ENCODE measurements around the gene ABCC1.
A peak's percentile ranks its signal among the peaks of the same experiment; 100 is the strongest.
"Not testable (repeated sequence)": the region's sequence is repeated elsewhere in the genome, so short reads cannot be mapped to it uniquely, and the experiment has no call there.

Gene ABCC1

DNA sequence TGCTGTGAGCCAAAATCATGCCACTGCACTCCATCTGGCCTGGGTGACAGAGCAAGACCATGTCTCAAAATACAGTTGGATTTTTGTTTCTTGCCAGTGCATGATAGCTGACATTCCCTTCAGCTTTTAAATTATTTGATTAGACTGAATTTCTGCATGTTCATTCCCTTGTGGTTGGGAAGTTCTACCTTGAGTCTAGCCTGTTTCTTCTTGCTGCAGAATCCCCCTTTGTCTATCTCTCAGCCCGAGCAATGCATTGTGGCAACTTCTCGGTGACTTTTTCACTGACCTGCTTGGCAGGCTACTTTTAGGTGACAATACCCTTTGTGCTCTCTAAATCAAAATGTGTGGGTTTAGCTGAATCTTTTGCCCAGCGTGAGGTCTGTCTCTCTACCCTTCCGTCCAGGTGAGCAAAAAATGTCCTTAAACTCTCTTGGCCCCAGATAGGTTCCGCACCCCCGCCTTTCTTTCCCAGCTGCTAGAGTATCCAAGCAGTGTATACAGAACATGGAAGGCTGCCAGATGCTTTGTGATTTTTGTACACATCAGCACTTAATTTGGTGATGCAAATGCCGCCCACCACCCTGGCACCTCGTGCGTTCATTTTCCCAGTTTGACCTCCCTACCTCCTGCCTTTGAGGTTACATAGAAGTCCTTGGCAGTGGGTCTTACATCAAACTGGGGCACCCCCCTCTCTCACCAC is 143.7 kb downstream of the ABCC1 start:
- peak; percentile 10 for DNase-seq

DNA sequence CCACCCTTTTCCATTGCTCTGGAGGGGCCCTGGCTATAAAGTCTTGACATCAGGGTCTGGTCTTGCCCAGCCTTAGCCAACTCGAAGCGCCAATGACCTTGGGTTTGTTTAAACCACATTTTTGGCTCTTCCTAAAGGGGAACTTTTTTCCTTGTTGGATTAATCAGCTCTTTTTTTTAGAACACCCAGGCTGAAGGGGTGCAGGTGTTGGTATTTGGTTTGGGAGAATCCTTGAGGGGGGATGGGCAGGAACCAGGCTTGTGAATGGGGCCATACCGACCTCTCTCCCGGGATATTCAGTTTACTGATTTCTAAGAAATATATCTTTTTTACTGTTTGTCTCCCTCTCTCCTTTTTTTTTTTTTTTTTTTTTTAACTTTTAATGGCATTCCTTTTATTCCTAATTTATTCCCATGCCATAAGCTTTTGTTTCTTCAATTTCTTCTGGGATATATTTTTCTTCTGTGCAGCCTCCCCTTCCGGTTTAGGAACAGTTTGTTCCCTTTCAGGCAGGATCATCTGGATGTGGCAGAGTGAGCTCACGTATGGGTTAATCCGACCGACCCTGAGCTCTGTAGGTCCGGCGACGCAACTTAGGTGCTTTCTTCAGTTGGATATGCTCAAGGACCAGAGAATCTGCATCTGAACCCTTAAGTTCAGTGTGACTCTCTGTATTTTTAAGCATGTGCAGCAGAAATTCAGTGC is 144.4 kb downstream of the ABCC1 start:
- DNase-seq = no peak

DNA sequence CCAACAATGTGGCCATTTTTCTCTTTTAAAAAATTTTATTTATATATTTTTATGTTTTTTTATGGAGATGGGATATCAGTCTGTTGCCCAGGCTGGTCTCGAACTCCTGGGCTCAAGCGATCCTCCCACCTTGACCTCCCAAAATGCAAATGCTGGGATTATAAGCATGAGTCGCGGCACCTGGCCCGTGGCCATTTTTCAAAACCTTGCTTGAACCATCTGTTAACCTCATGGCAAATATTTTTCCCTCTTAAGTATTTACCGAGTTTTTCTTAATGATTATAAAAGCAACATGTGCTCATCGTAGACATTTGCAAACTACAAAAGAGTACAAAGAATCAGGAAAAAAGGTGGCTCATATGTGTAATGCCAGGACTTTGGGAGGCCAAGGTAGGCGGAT is 146.2 kb downstream of the ABCC1 start:
- DNase-seq = no peak

DNA sequence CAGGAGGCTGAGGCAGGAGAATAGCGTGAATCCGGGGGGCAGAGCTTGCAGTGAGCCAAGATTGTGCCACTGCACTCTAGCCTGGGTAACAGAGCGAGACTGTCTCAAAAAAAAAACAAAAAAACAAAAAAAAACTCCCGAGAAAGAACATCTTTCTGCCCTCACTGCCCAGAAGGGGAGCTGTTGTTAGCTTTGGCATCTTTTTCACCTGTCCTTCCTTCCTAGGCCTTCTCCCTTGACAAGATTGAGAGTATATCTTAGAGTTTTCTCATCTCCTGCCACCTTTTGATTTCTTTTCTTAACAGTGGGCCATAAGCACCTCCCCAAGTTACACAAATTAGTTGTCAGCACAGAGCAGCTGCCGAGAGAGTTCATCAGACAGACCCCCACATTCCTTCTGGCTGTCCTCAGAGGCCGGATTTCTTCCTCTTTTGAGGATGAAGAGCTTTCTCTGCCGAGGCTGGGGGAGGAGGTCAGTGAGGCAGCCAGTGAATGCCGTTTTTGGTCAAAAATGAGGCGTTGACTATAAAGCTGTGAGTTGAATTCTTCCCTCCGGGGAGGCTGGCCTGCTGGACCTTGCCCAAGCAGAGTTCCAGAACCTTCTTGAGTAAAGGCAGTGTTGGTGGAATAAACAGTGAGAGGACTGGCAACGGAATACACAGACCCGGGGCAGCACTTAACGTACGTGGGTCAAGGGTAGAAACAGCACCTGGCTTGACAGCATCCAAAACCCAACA is 146.9 kb downstream of the ABCC1 start:
- DNase-seq = no peak

DNA sequence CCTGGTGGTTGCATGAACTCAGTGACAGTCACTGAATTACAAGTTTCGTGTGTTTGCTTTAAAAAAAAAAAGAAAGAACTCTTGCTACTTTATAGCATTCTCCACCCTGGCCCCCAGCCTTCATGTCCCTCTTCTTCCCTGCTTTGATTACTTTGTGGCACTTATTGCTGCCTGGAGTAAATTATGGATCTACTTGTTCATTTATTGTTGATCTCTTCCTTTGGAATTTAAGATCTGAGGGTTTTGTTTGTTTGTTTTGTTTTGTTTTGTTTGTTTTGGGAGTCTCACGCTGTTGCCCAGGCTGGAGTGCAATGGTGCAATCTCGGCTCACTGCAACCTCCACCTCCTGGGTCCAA is 147.4 kb downstream of the ABCC1 start:
- no peak for DNase-seq

DNA sequence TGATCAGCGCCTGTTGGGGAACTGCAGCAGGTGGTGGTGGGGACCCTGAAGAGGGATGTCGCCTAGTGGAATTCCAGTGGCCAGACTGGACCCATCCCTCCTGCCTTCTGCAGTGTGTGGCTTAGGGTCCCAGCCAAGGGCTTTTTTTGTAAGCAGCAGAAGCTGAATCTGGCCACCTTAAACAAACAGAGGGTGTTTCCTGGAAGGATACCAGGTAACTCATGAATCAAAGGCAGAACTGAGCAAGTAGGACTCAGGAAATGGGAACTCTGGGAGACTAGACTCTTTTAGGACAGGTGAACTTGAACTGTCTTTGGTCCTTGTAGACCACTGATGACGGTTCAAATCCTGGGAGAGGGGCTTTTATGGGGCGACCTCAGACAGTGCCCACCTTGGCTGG is 149.9 kb downstream of the ABCC1 start:
- no peak for DNase-seq

DNA sequence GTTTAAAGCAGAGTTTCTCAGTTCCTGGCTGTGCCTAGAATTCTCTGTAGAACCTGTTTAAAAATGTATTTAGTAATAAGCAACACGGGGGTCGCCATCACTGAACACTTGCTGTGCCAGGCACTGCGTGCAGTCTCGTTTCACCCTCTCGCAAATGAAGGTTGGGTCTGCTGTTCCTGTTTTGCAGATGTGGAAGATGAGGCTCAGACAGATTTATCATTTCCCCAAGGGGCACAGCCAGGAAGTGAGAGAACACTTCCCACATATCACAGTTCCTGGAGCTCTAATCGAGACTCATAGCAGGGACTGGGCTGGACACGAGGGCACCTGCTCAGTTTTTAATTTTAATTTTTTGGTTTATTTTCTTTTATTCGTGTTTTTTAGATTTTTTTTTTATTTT is 151.2 kb downstream of the ABCC1 start:
- DNase-seq = no peak

DNA sequence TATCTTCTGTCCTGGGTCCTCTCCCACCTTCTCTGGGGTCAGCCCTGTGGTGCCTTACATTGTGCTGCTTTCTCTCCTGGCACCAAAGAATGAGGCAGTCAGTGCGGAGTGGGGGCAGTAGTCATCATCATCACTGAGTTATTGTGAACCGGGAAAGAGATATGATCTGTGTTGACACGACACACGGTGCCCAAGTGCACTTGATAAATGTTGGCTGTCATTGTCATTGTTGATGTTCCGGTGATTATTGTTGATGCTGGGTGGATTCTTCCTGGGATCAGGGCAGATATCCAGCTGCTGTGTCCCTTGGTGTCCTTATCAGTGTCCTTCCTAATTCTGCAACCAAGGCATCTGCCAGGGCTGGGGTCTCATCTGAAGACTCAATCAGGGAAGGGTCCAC is 152.2 kb downstream of the ABCC1 start:
- no peak for DNase-seq

DNA sequence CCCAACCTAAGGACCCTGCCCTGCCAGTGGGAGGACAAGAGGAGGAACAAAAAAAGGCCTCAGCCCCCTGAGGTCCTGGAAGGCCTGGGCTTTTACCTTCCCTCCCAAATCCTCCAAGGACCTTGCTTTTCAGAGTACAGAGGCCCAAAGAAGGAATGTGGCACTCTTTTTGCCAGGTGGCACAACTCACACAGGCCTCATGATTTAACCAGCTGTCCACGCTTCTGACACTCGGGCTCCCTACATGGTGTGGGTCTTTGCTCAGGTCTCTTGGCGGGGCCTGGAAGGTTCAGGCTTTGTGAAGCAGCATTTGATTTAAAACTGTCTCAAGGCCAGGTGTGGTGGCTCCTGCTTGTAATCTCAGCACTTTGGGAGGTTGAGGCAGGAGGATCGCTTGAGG is 153.3 kb downstream of the ABCC1 start:
- DNase-seq = no peak

DNA sequence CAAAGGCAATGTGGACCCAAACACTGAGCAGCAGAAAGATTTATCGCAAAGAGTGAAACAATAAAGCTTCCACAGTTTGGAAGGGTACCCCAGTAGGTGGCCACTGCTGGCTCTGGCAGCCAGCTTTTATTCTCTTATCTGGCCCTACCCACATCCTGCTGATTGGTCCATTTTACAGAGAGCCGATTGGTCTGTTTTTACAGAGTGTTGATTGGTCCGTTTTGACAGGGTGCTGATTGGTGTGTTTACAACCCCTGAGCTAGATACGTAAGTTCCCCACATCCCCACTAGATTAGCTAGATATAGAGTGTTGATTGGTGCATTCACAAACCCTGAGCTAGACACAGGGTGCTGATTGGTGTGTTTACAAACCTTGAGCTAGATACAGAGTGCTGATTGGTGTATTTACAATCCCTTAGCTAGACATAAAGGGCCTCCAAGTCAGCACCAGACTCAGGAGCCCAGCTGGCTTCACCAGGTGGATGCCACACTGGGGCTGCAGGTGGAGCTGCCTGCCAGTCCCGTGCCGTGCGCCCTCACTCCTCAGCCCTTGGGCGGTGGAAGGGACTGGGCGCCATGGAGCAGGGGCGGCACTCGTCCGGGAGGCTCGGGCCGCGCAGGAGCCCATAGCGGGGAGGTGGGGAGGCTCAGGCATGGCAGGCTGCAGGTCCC is 154.9 kb downstream of the ABCC1 start:
- not testable (repeated sequence) for DNase-seq

DNA sequence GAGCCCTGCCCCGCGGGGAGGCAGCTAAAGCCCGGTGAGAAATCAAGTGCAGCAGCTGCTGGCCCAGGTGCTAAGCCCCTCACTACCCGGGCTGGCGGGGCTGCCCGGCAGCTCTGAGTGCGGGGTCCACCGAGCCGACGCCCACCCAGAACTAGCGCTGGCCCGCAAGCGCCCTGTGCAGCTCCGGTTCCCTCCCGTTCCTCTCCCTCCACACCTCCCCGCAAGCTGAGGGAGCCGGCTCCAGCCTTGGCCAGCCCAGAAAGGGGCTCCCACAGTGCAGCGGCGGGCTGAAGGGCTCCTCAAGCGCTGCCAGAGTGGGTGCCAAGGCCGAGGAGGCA is 155.4 kb downstream of the ABCC1 start:
- not testable (repeated sequence) for DNase-seq

DNA sequence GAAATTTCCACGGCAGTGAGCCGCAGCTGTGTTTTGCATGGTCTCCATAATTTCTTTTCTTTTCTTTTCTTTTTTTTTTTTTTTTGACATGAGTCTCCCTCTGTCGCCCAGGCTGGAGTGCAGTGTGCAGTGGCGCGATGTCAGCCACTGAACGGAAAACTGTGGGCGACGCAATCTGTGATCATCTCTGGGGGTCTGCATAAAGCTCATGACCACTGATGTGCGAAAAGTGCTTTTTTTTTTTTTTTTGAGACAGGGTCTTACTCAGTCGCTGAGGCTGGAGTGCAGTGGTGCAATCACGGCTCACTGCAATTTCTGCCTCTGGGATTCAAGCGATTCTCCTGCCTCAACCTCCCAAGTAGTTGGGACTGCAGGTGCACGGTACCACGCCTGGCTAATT is 156.2 kb downstream of the ABCC1 start:
- no peak for DNase-seq

DNA sequence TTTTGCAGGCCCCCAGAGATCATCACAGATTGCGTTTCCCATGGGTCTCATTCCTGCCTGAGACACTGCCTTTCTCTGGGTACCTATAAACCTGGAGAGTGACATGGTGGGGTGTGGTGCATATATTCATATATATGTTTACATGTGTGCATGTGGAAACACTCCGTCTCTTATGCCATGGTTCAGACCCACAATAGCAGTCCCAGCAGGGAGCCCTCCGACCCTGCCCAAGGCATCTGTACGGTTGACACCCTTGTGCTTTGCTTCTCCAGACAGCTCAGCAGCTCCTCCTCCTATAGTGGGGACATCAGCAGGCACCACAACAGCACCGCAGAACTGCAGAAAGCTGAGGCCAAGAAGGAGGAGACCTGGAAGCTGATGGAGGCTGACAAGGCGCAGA is 157.1 kb downstream of the ABCC1 start:
- DNase-seq = no peak

DNA sequence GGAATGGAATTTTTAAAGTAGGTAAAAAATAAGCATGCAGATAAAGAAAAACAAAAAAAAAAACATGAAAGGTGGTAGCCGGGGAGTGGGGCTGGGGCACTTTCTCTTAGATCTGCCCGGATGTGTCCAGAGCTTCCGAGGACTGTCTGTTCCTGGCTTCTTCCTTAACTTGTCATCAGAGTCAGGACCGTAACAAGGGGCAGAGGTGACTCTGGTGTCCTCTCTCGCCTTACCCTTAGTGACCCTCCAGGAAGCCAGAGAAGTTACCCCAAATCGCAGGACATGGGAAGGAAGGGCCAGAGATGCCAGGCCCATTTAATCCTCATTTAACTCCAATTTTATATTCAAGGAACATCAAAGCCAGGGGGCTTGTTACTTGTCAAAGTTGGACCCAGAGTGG is 158.4 kb downstream of the ABCC1 start:
- DNase-seq = no peak

DNA sequence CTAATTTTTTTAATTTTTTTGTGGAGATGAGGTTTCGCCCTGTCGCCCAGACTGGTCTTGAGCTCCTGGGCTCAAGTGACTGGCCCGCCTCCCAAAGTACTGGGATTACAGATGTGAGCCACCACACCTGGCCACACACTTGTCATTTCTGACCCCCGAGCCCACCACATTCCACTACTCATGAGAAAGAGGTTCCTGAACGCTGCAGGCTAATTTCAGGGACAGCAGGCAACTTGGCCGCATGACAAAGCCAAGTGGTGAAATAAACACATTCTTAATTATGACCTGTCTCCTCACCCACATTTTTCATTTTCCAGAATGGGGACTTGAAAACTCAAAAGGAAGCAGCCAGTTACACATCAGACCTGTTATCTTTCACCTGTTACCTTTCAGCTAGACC is 159.3 kb downstream of the ABCC1 start:
- no peak for DNase-seq

DNA sequence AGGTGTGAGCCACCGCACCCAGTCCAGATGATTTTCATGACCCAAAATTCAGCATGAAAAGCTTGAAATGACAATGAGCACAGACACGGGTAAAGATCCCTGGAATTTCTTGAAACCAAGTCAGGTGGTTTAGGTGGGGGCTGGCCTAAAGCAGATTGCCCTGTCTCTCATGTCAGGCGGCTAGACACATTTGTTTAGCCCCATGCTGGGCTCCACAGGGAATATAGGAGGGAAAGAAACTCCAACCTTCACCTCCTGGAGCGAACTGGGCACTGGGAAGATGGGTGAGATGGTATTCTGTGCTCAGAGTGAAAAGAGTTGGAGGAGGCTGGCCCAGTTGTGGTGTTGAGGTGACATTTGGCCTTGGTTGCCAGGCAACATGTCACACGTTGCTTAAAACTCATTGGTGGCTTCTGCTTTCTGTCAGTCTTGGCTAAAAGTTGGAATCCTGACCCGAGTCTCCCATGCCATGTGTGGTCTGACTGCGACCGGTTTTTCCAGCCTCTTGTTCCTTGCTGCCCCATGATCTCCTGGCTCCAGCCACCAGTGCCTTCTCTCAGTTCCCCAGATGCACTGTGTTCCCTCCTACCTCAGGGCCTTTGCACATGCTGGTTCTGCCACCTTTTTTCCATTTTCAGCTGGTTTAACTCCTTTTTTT is 160.2 kb downstream of the ABCC1 start:
- DNase-seq = no peak

DNA sequence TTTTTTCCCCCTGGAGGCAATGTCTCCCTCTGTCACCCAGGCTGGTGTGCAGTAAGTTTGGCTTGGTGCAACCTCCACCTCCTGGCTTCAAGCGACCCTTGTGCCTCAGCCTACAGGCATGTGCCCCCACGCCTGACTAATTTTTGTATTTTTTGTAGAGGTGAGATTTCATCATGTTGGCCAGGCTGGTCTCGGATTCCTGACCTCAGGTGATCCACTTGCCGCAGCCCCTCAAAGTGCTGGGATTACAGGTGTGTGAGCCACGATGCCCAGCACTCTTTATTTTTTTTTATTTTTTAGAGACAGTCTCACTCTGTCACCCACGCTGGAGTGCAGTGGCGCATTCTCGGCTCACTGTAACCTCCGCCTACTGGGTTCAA is 160.7 kb downstream of the ABCC1 start:
- no peak for DNase-seq

DNA sequence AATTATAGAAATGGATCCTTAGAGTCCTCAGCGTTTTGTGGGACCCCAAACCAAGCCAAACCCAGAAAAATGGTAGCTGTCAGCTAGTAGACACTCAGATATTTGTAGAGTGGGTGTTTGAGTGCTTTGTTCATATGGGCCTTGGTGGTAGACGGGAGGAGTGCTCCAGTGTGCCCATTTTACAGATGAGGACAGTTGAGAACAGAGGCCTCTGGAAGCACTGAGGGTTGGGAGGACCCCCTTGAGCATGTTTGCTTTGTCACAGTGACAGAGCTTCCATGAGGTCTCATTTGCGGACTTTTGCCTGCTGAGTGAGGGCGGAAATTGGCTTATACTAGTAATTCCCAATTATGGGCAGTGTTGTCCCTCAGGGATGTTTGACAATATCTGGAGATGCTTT is 162.2 kb downstream of the ABCC1 start:
- no peak for DNase-seq

DNA sequence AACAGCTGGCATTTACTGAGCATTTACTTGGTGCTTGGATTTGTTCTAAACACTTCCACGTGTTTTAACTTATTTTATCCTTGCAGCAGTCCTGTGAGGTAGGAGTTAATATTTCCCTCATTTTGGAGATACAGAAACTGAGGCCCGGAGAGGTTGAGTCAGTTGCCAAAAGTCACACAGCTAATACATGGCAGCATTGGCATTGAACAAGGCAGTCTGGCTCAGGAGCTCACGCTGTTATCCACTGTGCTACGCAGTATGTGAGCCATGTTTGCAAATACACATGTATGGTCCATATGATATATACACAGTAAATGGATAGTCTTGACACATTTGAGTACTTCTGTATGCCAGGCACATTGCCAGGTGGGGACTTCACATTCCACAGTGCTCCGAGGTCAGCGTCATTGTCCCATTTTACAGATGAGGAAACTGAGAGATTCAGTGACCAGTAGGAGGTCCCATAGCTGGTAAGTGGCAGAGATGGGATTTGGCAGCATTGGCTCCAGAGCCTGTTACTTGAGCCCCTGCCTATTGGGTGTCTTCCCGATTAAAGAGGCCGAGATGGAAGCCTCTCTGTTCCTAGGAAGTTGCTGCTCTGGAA is 163.1 kb downstream of the ABCC1 start:
- no peak for DNase-seq

DNA sequence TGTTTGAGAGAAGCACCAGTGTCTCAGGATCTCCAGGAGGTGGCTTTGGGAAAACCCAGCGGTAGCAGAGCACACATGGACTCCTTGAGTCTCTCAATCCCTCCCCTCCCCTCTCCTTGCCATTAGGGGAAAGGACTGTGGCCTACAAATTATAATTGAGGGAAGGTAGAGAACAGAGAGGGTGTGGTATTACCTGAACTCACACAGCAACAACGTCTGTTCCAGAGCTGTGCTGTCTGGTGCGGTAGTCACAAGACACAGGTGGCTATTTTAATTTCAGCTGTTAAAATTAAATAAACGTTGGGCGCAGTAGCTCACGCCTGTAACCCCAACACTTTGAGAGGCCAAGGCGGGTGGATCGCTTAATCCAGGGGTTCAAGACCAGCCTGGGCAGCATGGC is 163.7 kb downstream of the ABCC1 start:
- no peak for DNase-seq

DNA sequence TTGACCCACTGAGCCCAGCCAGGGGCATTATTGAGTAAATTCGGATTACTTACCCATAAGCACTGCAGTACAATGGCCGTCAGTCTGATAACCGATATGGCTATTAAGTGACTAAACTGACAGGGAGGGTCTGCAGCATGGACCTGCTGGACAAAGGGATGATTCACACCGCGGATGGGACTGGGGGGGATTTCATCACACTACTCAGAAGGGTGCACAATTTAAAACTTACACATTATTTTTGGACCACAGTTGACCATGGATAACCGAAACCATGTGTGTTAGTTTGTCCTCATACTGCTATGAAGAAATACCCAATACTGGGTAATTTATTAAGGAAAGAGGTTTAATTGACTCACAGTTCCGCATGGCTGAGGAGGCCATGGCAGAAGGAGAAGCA is 167.4 kb downstream of the ABCC1 start:
- DNase-seq = no peak

DNA sequence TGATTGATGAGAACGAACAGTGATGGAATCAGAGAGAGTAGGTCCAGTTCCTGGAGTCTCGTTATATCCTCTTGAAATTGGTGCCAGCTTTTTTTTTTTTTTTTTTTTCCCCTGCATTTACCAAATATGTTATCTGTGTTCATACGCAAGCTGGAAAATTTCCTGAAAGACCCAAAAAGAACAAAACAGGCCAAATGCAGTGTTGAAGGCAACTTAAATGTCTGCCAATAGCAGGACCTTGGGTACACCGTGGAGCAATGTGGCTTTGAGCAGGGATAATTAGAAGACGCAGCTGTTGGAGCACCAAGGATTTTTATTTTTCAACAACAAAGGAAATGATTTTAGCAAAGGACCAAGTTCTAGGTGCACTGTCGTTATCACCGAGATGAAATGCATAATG is 168.9 kb downstream of the ABCC1 start:
- DNase-seq = no peak

DNA sequence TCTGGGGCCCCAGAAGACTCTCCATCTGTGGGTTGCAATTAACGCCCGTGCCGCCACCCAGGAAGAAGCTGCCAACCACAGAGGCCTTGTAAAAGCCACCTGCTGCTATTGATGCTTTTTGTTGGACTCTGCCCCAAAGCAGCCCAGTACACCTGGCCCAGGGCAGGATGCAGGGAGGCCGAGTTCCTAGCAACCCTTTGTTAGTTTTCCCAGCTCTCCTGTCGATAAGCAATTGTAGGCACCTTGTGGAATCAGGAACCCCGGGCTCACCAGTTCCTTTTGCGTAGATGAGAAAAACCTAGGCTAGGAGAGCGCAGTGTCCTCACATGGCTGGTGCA is 170.6 kb downstream of the ABCC1 start:
- no peak for DNase-seq

All from NCI-H2107 (cell line).